HEK293T (cell line): ENCODE measurements around the gene MTMR12.

Source experiments
- BHLHE40 ChIP-seq: fragments of 450-650 bp; IDR thresholded peaks from 2 replicates; pipeline ENCODE4 v1.6.1; 2016; ENCODE audit warnings: mild to moderate bottlenecking, moderate library complexity, borderline replicate concordance
- CTBP1 ChIP-seq: fragments of 450-650 bp; IDR thresholded peaks from 2 replicates; pipeline ENCODE4 v1.6.1; 2016; ENCODE audit warnings: borderline replicate concordance
- ELF4 ChIP-seq: fragments of 450-650 bp; IDR thresholded peaks from 2 replicates; pipeline ENCODE4 v1.6.1; 2017; ENCODE audit warnings: antibody characterized with exemption
- FOXA1 ChIP-seq: fragments of 450-650 bp; IDR thresholded peaks from 2 replicates; pipeline ENCODE4 v1.6.1; 2016; ENCODE audit warnings: mild to moderate bottlenecking
- FOXM1 ChIP-seq: fragments of 450-650 bp; IDR thresholded peaks from 2 replicates; pipeline ENCODE4 v1.6.1; 2017; ENCODE audit warnings: mild to moderate bottlenecking, borderline replicate concordance
- HDGF ChIP-seq: fragments of 450-650 bp; IDR thresholded peaks from 2 replicates; pipeline ENCODE4 v1.6.1; 2017; ENCODE audit warnings: antibody characterized with exemption, borderline replicate concordance
- NFRKB ChIP-seq: fragments of 450-650 bp; IDR thresholded peaks from 2 replicates; pipeline ENCODE4 v1.6.1; 2016; ENCODE audit warnings: mild to moderate bottlenecking, moderate library complexity
- SP1 ChIP-seq: fragments of 450-650 bp; IDR thresholded peaks from 2 replicates; pipeline ENCODE4 v1.6.1; 2017
- SUZ12 ChIP-seq: fragments of 450-650 bp; IDR thresholded peaks from 2 replicates; pipeline ENCODE4 v1.6.1; 2016; ENCODE audit warnings: mild to moderate bottlenecking
- ZNF384 ChIP-seq: fragments of 450-650 bp; IDR thresholded peaks from 2 replicates; pipeline ENCODE4 v1.6.1; 2016
- TF ChIP-seq, protein P1 (sequence below): fragments of 450-650 bp; IDR thresholded peaks from 2 replicates; pipeline ENCODE4 v1.6.1; 2016

DNA sequence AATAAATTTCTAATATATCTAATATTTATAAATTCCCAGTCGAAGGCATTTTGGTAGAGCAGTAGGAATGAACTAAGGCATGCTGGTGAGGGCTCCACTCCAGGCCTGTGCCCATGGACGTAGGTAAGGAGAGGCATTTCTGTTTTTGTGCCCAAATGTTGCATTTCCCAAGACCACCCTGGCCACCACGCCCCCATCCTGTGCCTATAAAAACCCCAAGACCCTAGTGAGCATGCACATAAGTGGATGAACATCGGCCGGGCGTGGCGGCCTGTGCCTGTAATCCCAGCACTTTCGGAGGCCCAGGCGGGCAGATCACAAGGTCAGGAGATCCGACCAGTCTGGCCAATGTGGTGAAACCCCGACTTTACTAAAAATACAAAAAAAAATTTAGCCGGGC lies 10.1 kb upstream of the MTMR12 start:
- TF ChIP-seq NFRKB (no peak), SP1 (no peak), HDGF (no peak), BHLHE40 (no peak), SUZ12 (no peak), FOXA1 (no peak), CTBP1 (no peak), ZNF384 (no peak), ELF4 (no peak), FOXM1 (no peak)
- TF ChIP-seq, protein P1, sequence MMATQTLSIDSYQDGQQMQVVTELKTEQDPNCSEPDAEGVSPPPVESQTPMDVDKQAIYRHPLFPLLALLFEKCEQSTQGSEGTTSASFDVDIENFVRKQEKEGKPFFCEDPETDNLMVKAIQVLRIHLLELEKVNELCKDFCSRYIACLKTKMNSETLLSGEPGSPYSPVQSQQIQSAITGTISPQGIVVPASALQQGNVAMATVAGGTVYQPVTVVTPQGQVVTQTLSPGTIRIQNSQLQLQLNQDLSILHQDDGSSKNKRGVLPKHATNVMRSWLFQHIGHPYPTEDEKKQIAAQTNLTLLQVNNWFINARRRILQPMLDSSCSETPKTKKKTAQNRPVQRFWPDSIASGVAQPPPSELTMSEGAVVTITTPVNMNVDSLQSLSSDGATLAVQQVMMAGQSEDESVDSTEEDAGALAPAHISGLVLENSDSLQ = no peak
